ENCODE data around the gene VDAC2. TPM values are rescaled to one million over a fixed set of nuclear protein-coding genes. Genes with fewer than 3 reads are reported as not detected.

VDAC2 gene
- total and polyA plus RNA-seq, 2 donors (not counting 1 experiment from before 2014, with no cell fraction given), result 49.2 to 83.6 TPM

GRCh38 chr10:75272094-75272493 is 61.5 kb downstream of the VDAC2 start:
- Histone ChIP-seq H3K36me3 (replicated peaks in 1 of 2; ENCODE audit: control extremely low read depth in 1 of 2, control insufficient read depth in 1 of 2, extremely low read depth in 1 of 2, insufficient read depth in 2 of 2, low read length in 1 of 2) (no peaks in the 10 kb centered on the region), H3K4me1 (ENCODE audit: control insufficient read depth in 2 of 2, insufficient read depth in 2 of 2, low read length in 2 of 2) (no peaks in the 10 kb centered on the region), H3K4me3 (ENCODE audit: control extremely low read depth in 1 of 5, extremely low read depth in 1 of 5, insufficient read depth in 1 of 5, low read depth in 2 of 5, low read length in 4 of 5) (no peak overlapping the region), H2AFZ (ENCODE audit: insufficient read depth, low read depth, low read length, poor library complexity, severe bottlenecking) (no peak overlapping the region), H3K79me2 (ENCODE audit: control insufficient read depth, insufficient read depth, low read length) (no peaks in the 10 kb centered on the region), H3K9me3 (ENCODE audit: control extremely low read depth in 1 of 3, control insufficient read depth in 2 of 3, insufficient read depth in 1 of 3, low read length in 2 of 3) (peaks cover 0 to 12% (median 0%) of the 10 kb centered on the region in 3 donors), H3K27me3 (replicated peaks in 1 of 4; ENCODE audit: control extremely low read depth in 1 of 4, control insufficient read depth in 3 of 4, insufficient read depth in 4 of 4, low read length in 3 of 4) (peaks cover 0 to 4% (median 0%) of the 10 kb centered on the region in 4 experiments), H3K4me2 (replicated peaks; ENCODE audit: low read depth, low read length, poor library complexity, severe bottlenecking) (no peak overlapping the region), H3K9ac (ENCODE audit: low read length) (no peak overlapping the region), H4K20me1 (ENCODE audit: control insufficient read depth, insufficient read depth, low read length, poor library complexity, severe bottlenecking) (no peaks in the 10 kb centered on the region), H3K27ac (ENCODE audit: low read length in 2 of 2) (no peak overlapping the region)
- WGBS (ENCODE audit: insufficient coverage), result 91% methylated on average over 5 of the region's 5 CpGs
- intact Hi-C loops (cut with micrococcal nuclease), result no loop called here
- Mint-ChIP-seq H3K27me3 (peaks cover 13% of the 10 kb centered on the region), H3K4me3 (no peak overlapping the region), H3K9me3 (ENCODE audit: insufficient read depth) (no peaks in the 10 kb centered on the region), H3K4me1 (no peaks in the 10 kb centered on the region), H3K27ac (no peak overlapping the region)
- no peak for DNase-seq
- ChIA-PET POLR2A (no interaction called here), CTCF (no interaction called here)
- no peak for ATAC-seq (ENCODE audit: low read depth)
- TF ChIP-seq EZH2 (IDR thresholded peaks at IDR 0.05; ENCODE audit: borderline replicate concordance, insufficient read depth, low read depth, low read length, poor library complexity, severe bottlenecking) (no peak), CTCF (IDR thresholded peaks at IDR 0.05) (no peak)

- DNase-seq, result no peak
- CTCF ChIA-PET, result no interaction called here
- no peak for TF ChIP-seq EZH2 (IDR thresholded peaks at IDR 0.05; ENCODE audit: borderline replicate concordance, insufficient read depth, low read depth, low read length, poor library complexity, severe bottlenecking)
- TF ChIP-seq CTCF (IDR thresholded peaks at IDR 0.05), result no peak
- Mint-ChIP-seq H3K27ac (no peak overlapping the region), H3K4me3 (no peak overlapping the region), H3K9me3 (ENCODE audit: insufficient read depth) (no peaks in the 10 kb centered on the region), H3K27me3 (peaks cover 13% of the 10 kb centered on the region), H3K4me1 (no peaks in the 10 kb centered on the region)
- Histone ChIP-seq H3K27ac (ENCODE audit: low read length in 2 of 2) (no peak overlapping the region), H3K4me3 (ENCODE audit: control extremely low read depth in 1 of 5, extremely low read depth in 1 of 5, insufficient read depth in 1 of 5, low read depth in 2 of 5, low read length in 4 of 5) (no peak overlapping the region), H3K4me1 (ENCODE audit: control insufficient read depth in 2 of 2, insufficient read depth in 2 of 2, low read length in 2 of 2) (no peaks in the 10 kb centered on the region), H3K79me2 (ENCODE audit: control insufficient read depth, insufficient read depth, low read length) (no peaks in the 10 kb centered on the region), H4K20me1 (ENCODE audit: control insufficient read depth, insufficient read depth, low read length, poor library complexity, severe bottlenecking) (no peaks in the 10 kb centered on the region), H3K4me2 (replicated peaks; ENCODE audit: low read depth, low read length, poor library complexity, severe bottlenecking) (no peak overlapping the region), H3K36me3 (replicated peaks in 1 of 2; ENCODE audit: control extremely low read depth in 1 of 2, control insufficient read depth in 1 of 2, extremely low read depth in 1 of 2, insufficient read depth in 2 of 2, low read length in 1 of 2) (no peaks in the 10 kb centered on the region), H3K27me3 (replicated peaks in 1 of 4; ENCODE audit: control extremely low read depth in 1 of 4, control insufficient read depth in 3 of 4, insufficient read depth in 4 of 4, low read length in 3 of 4) (peaks cover 0 to 4% (median 0%) of the 10 kb centered on the region in 4 experiments), H3K9ac (ENCODE audit: low read length) (no peak overlapping the region), H3K9me3 (ENCODE audit: control extremely low read depth in 1 of 3, control insufficient read depth in 2 of 3, insufficient read depth in 1 of 3, low read length in 2 of 3) (peaks cover 0 to 12% (median 0%) of the 10 kb centered on the region in 3 donors), H2AFZ (ENCODE audit: insufficient read depth, low read depth, low read length, poor library complexity, severe bottlenecking) (no peak overlapping the region)
- POLR2A ChIA-PET, result no interaction called here
- WGBS (ENCODE audit: insufficient coverage), result 93% methylated on average over 3 of the region's 7 CpGs
- intact Hi-C loops (cut with micrococcal nuclease), result no loop called here
- no peak for ATAC-seq (ENCODE audit: low read depth)
Observed at GRCh38 chr10:75272896-75273295, 62.3 kb downstream of the VDAC2 start.

Measured in B cell (primary cell).